HAP-1 (cell line): ENCODE data around the gene DPM3.
"Not testable (repeated sequence)": the region's sequence is repeated elsewhere in the genome, so short reads cannot be mapped to it uniquely, and the experiment has no call there.

Source experiments
- DNase-seq, 2 experiments: peaks; one replicate each; pipeline ENCODE4 v3.0.0-alpha.2; 2016 to 2020; ENCODE audit warnings: low spot score in 2 of 2
- H3K27me3 ChIP-seq: fragments of 250-450 bp; sonication (Bioruptor Pico); 2 replicates; pipeline ENCODE4 v1.5.1; 2020; ENCODE audit warnings: low read depth, mild to moderate bottlenecking, moderate library complexity
- H3K36me3 ChIP-seq: fragments of 250-450 bp; sonication (Bioruptor Pico); replicated peaks from 2 replicates; pipeline ENCODE4 v1.5.1; 2020; ENCODE audit warnings: mild to moderate bottlenecking
- H3K4me1 ChIP-seq: fragments of 250-450 bp; sonication (Bioruptor Pico); 2 replicates; pipeline ENCODE4 v1.5.1; 2020; ENCODE audit warnings: mild to moderate bottlenecking
- H3K4me3 ChIP-seq: fragments of 250-450 bp; sonication (Bioruptor Pico); 2 replicates; pipeline ENCODE4 v1.5.1; 2020; ENCODE audit warnings: mild to moderate bottlenecking, moderate library complexity
- H3K9me3 ChIP-seq: fragments of 250-450 bp; sonication (Bioruptor Pico); 2 replicates; pipeline ENCODE4 v1.5.1; 2020; ENCODE audit warnings: mild to moderate bottlenecking, moderate library complexity
- in situ Hi-C: fragments of 300-500 bp; cut with MboI; formaldehyde crosslinking; loops from 3 replicates; pipeline ENCODE4 v1.14.3; 2020; ENCODE audit warnings: low sequenced_read_pairs, inconsistent platforms, mixed read lengths

The DPM3 gene

GRCh38 chr1:155121249-155121648 is 19.1 kb downstream of the DPM3 start:
- no peak for DNase-seq
- Histone ChIP-seq H3K36me3 (no peaks in the 10 kb centered on the region), H3K4me1 (peaks cover 3% of the 10 kb centered on the region), H3K9me3 (no peaks in the 10 kb centered on the region), H3K4me3 (no peak overlapping the region), H3K27me3 (no peaks in the 10 kb centered on the region; the same call in 1 of the 2 replicates)
- in situ Hi-C loops: no loop called here

DNA sequence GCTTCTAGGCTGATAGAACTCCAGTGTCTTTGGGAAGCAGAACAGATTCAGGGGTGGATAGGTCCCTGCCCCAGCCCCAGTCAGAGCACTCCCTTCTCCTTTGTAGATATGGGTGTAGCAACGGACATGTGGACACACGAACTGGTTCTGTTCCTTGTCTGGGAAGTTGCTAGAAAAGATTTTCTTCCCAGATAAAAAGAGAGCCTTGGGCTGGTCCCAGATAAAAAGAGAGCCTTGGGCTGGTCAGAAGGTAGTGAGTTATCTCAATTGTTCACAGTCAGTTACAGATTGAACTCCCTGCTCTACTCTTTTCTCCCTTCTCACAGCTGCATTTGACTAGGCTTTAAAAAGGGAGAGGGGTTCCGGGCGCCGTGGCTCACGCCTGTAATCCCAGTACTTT is 20.1 kb downstream of the DPM3 start:
- Histone ChIP-seq H3K4me3 (no peak overlapping the region), H3K9me3 (no peaks in the 10 kb centered on the region), H3K27me3 (no peaks in the 10 kb centered on the region; the same call in 1 of the 2 replicates), H3K36me3 (no peaks in the 10 kb centered on the region), H3K4me1 (peaks cover 2% of the 10 kb centered on the region; the same call in 1 of the 2 replicates)
- in situ Hi-C loops: no loop called here
- DNase-seq: no peak

GRCh38 chr1:155118090-155118489 is 22.2 kb downstream of the DPM3 start:
- in situ Hi-C loops, DNase-seq, H3K9me3 ChIP-seq, H3K36me3 ChIP-seq, H3K4me3 ChIP-seq, H3K4me1 ChIP-seq, H3K27me3 ChIP-seq: not testable (repeated sequence)

DNA sequence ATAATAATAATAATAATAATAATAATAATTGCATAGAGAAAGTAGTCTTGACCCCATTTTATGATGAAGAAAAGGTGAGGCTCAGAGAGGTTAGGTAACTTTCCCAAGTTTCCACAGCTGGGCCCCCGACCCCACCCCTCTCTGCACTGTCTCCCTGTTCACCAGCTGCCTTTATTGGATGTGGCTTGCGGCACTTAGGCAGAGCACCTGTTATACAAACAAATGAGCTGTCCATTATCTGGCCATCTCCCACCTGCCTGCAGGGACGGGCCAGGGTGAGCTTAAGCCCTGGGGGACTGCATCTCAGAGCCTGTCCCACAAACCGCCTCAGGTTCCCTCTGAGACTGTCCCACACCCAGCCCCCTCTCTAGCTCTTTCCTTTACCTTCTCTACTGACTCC is 22.7 kb downstream of the DPM3 start:
- Histone ChIP-seq H3K9me3 (no peaks in the 10 kb centered on the region), H3K4me3 (no peak overlapping the region), H3K27me3 (no peaks in the 10 kb centered on the region; the same call in 1 of the 2 replicates), H3K4me1 (no peaks in the 10 kb centered on the region), H3K36me3 (no peaks in the 10 kb centered on the region)
- in situ Hi-C loops: no loop called here
- DNase-seq: no peak

DNA sequence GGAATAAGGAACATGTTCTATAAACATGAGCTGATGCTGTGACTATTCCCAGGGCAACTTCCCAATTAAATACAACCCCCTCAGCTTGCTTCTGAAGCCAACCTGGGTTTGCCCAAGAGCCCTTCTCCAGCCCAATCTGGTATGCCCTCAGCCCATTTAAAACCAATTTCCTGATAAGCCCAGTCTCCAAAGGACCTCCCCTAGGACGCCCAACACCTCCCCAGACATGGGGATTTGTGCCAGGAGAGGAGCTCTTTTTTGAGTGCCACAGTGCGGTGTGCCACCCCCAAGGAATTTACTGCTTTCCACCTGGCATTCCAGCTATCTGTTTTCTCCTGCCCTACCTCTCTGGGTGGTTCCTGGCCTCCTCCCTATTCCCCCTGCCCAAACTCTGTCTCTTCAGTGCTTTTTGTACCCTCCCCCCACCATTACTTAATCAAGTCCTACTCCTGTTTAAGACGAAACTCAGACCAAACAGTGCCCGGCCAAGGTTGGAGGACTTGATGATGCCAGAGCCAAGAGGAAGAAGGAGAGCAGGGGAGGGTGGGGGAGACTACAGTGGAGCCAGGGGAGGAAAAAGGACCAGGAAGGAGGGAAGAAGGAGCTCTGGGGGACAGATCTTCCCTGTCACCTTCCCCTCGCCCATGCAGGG is 24.1 kb downstream of the DPM3 start:
- no peaks in the 10 kb centered on the region; the same call in 1 of the 2 replicates for H3K27me3 ChIP-seq
- no peak overlapping the region for H3K4me3 ChIP-seq
- no peak for DNase-seq
- in situ Hi-C loops: no loop called here
- H3K9me3 ChIP-seq: no peaks in the 10 kb centered on the region
- H3K4me1 ChIP-seq: no peaks in the 10 kb centered on the region
- no peaks in the 10 kb centered on the region for H3K36me3 ChIP-seq

- H3K9me3 ChIP-seq: no peaks in the 10 kb centered on the region
- H3K27me3 ChIP-seq: no peaks in the 10 kb centered on the region
- in situ Hi-C loops: no loop called here
- H3K4me3 ChIP-seq: no peak overlapping the region
- no peak for DNase-seq
- no peaks in the 10 kb centered on the region for H3K36me3 ChIP-seq
- H3K4me1 ChIP-seq: no peaks in the 10 kb centered on the region
Observed at GRCh38 chr1:155113450-155113980, 26.8 kb downstream of the DPM3 start.

- no peak overlapping the region for H3K4me3 ChIP-seq
- H3K4me1 ChIP-seq: no peaks in the 10 kb centered on the region
- in situ Hi-C loops: no loop called here
- H3K36me3 ChIP-seq: no peaks in the 10 kb centered on the region
- no peak for DNase-seq
- no peaks in the 10 kb centered on the region for H3K27me3 ChIP-seq
- no peaks in the 10 kb centered on the region for H3K9me3 ChIP-seq
Observed at GRCh38 chr1:155110826-155111225, 29.5 kb downstream of the DPM3 start.

- in situ Hi-C loops: no loop called here
- DNase-seq: no peak
- H3K4me3 ChIP-seq: no peak overlapping the region
- no peaks in the 10 kb centered on the region for H3K36me3 ChIP-seq
- H3K27me3 ChIP-seq: no peaks in the 10 kb centered on the region
- H3K9me3 ChIP-seq: no peaks in the 10 kb centered on the region
- no peaks in the 10 kb centered on the region for H3K4me1 ChIP-seq
Observed at GRCh38 chr1:155110381-155110780, 29.9 kb downstream of the DPM3 start.

GRCh38 chr1:155108296-155108695 is 32.0 kb downstream of the DPM3 start:
- in situ Hi-C loops: no loop called here

DNA sequence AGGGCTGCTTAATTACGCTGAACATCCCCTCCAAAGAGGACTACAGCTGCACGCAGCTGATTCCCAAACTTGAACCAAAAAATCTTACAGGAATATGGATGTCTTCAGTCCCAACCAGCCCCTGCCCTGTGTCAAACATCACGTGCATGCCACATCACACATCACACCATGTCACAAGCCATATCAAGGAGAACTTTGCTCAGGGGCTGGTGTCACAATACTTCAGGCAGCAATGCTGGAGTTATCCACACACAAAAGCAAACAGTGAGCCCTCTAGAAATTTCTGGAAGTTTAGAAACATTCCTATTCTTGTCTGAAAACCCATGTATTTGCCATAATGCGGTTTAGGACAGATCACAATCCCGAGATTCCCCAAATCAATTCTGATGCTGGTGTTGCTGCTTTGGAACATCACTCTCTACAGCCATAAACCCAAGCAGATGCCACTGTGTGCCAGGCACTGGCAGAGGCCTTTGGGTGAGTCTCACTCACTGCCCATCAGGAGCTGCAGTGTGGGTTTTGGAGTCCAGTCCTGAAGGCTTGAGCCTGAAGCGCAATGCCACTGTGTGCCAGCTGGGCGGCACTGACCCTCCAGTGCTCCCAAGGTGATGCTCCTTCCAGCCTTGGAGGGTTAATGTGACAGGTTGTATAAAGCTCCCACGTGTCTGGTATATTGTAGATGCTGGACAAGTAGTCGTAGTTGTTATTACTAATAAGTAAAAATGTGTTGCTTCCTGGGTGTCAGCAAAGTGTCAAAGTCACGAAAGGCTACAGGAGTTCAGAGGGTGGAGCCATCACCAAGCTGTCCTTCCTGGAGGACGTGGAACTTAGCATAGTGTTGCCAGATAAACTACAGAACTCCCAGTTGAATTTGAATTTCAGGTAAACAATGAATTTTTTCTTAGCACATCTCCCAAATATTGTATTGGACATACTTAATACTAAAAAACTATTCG is 32.7 kb downstream of the DPM3 start:
- in situ Hi-C loops: no loop called here
- no peak for DNase-seq
- Histone ChIP-seq H3K4me3 (no peak overlapping the region), H3K4me1 (no peaks in the 10 kb centered on the region), H3K36me3 (no peaks in the 10 kb centered on the region), H3K9me3 (no peaks in the 10 kb centered on the region), H3K27me3 (no peaks in the 10 kb centered on the region)

More at GRCh38 chr1:155108296-155108695, 32.0 kb downstream of the DPM3 start:
- no peak overlapping the region for H3K4me3 ChIP-seq
- no peaks in the 10 kb centered on the region for H3K27me3 ChIP-seq
- H3K4me1 ChIP-seq: no peaks in the 10 kb centered on the region
- no peaks in the 10 kb centered on the region for H3K9me3 ChIP-seq
- DNase-seq: no peak
- no peaks in the 10 kb centered on the region for H3K36me3 ChIP-seq

GRCh38 chr1:155106862-155107261 is 33.5 kb downstream of the DPM3 start:
- no peak for DNase-seq
- H3K4me1 ChIP-seq: no peaks in the 10 kb centered on the region
- in situ Hi-C loops: no loop called here

DNA sequence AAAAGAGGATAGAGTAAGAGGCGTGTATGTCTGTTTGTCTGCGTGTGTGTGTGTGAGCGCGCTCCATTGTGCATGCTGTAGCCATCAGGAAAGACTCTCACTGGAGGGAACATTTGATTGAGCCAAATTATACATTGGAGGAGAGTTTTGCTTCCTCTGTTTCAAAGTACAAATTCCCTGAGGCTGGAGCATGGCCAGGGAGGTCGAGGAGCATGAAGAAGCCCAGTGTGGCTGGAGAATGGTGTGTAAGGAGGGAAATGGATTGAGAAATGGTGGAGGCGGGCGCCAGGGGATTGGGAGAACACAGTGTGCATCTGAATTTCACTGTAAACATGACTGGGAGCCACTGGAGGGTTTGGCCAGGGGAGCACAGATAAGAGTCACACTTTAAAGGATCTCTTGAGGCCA is 34.7 kb downstream of the DPM3 start:
- H3K27me3 ChIP-seq: no peaks in the 10 kb centered on the region

More at GRCh38 chr1:155106862-155107261, 33.5 kb downstream of the DPM3 start:
- Histone ChIP-seq H3K36me3 (no peaks in the 10 kb centered on the region), H3K9me3 (no peaks in the 10 kb centered on the region), H3K4me3 (no peak overlapping the region), H3K27me3 (no peaks in the 10 kb centered on the region)

DNA sequence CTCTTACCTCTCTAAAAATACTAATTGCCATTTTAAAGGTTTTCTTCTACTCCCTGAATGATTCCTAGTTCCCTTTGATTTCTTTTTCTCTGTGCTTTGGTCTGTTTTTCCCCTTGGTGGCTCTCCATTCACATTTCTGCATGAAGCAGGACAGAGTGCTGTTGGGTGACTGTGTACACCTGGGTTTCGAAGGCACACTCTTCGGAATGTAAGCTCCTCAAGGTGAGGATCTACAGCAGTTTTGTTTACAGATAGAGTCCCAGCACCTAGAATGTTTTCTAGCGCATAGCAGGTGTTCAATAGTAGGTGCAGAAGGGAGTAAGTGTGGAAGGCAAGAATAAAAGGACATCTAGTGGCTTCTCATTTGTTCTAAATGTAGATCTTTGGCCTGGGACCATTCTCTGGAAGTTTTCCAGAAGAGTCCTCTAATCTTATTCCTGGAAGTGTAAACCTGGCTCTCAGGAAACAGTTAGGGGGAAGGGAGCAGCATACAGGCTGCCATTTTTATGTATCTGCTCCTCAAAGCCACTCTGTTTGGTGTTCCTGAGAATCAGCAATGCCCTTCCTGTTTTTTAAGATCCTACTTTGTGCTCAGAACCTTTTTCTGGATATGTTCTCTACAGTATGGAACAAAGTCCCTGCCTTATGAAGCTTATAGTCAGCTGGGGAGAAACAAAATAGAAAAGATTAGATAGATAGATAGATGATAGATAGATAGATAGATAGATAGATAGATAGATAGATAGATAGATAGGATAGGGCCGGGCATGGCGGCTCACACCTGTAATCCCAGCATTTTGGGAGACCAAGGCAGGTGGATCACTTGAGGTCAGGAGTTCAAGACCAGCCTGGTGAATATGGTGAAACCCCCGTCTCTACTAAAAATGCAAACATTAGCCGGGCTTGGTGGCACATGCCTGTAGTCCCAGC is 35.5 kb downstream of the DPM3 start:
- no peaks in the 10 kb centered on the region for H3K4me1 ChIP-seq
- no peak overlapping the region for H3K4me3 ChIP-seq
- DNase-seq: no peak
- H3K36me3 ChIP-seq: no peaks in the 10 kb centered on the region
- no peaks in the 10 kb centered on the region for H3K9me3 ChIP-seq
- in situ Hi-C loops: no loop called here
- H3K27me3 ChIP-seq: no peaks in the 10 kb centered on the region

More for the DNA sequence above, 34.7 kb downstream of the DPM3 start:
- no peak for DNase-seq
- in situ Hi-C loops: no loop called here
- Histone ChIP-seq H3K4me1 (no peaks in the 10 kb centered on the region), H3K4me3 (no peak overlapping the region), H3K36me3 (no peaks in the 10 kb centered on the region), H3K9me3 (no peaks in the 10 kb centered on the region)
